Activated CD8-positive, alpha-beta T cell treated with anti-CD3 and anti-CD28 coated beads for 36 hours (primary cell): ENCODE measurements around the gene KRTAP12-3. TPM values are rescaled to one million over a fixed set of nuclear protein-coding genes. Genes with fewer than 3 reads are reported as not detected.
"Not testable (repeated sequence)": the region's sequence is repeated elsewhere in the genome, so short reads cannot be mapped to it uniquely, and the experiment has no call there.

Experiments used
- ATAC-seq: fragments of 200-7000 bp; cut with Tn5 transposase; one replicate; pipeline ENCODE4 v1.10.0; 2021; ENCODE audit warnings: mild to moderate bottlenecking, moderate library complexity
- CTCF ChIA-PET: fragments of 350-600 bp; sonication (Branson Sonifier 250); formaldehyde crosslinking; loops from one replicate; lab custom pipeline; 2021; ENCODE audit warnings: antibody characterized with exemption; lab: Charles Lee
- POLR2A ChIA-PET: fragments of 350-600 bp; sonication (Branson Sonifier 250); formaldehyde crosslinking; loops from one replicate; lab custom pipeline; 2021; ENCODE audit warnings: antibody characterized with exemption; lab: Charles Lee
- DNase-seq: peaks from one replicate; pipeline ENCODE4 v3.0.0-alpha.2; 2020
- H3K27ac Mint-ChIP-seq: one replicate; pipeline ENCODE4 v1.8.0; 2021; ENCODE audit warnings: mild to moderate bottlenecking, mixed read lengths
- H3K27me3 Mint-ChIP-seq: one replicate; pipeline ENCODE4 v1.8.0; 2021; ENCODE audit warnings: mixed read lengths
- H3K36me3 Mint-ChIP-seq: one replicate; pipeline ENCODE4 v1.8.0; 2021; ENCODE audit warnings: low read depth, mixed read lengths
- H3K4me1 Mint-ChIP-seq: one replicate; pipeline ENCODE4 v1.8.0; 2021; ENCODE audit warnings: low read depth, mixed read lengths
- H3K4me3 Mint-ChIP-seq: one replicate; pipeline ENCODE4 v1.8.0; 2021; ENCODE audit warnings: mild to moderate bottlenecking, moderate library complexity, mixed read lengths
- H3K9me3 Mint-ChIP-seq: one replicate; pipeline ENCODE4 v1.8.0; 2021; ENCODE audit warnings: mixed read lengths
- intact Hi-C: fragments of 100-400 bp; cut with micrococcal nuclease; formaldehyde crosslinking; loops from one replicate; pipeline ENCODE4 v1.10.0; 2022
- total RNA-seq, 2 experiments: library from RNA; stranded (reverse); gene quantifications; one replicate each; pipeline ENCODE4 v1.2.3, GENCODE V29; 2021
- TF ChIP-seq, protein P1 (sequence below): fragments of 200-600 bp; IDR thresholded peaks from one replicate; pipeline ENCODE4 v1.8.0; 2022; ENCODE audit warnings: antibody characterized with exemption, mild to moderate bottlenecking

Gene KRTAP12-3
- total RNA-seq, 2 experiments from 2014 or later = not detected

DNA sequence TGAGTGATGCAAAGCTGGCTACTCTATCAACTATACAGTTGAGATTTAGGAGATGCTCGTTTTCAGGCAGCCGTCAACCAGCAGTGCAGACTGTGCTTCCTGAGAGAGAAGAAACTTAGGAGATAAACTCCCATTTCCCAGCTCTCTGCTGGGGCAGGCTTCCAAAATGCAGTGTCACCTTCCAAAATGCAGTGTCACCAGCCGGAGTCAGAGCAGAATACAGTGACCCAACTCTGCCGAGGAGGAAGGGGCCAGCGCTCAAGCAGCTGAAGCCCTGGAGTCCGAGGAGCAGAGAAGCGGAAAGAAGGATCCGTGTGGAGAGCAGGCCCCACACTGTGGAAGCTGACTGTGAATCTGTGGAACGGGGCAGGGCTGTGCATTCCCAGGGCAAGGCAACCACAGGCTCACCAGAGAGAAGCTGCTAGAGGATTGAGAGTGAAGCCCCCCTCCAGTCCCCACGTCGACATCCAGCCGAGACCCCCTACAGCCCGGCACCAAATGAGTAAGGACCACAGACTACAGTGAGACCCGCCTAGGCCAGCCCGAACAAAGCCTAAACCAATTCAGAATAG is 24.9 kb downstream of the KRTAP12-3 start:
- Mint-ChIP-seq H3K27me3 (no peaks in the 10 kb centered on the region), H3K4me1 (peaks cover 8% of the 10 kb centered on the region), H3K36me3 (no peaks in the 10 kb centered on the region), H3K9me3 (no peaks in the 10 kb centered on the region), H3K4me3 (no peak overlapping the region), H3K27ac (no peak overlapping the region)
- no peak for ATAC-seq
- POLR2A ChIA-PET = no interaction called here
- CTCF ChIA-PET = interaction anchor here (1.1 kb wide), 1 partner anchor 36 kb away, joined by 3 read pairs; no protein-coding TSS in a partner anchor
- TF ChIP-seq, protein P1, sequence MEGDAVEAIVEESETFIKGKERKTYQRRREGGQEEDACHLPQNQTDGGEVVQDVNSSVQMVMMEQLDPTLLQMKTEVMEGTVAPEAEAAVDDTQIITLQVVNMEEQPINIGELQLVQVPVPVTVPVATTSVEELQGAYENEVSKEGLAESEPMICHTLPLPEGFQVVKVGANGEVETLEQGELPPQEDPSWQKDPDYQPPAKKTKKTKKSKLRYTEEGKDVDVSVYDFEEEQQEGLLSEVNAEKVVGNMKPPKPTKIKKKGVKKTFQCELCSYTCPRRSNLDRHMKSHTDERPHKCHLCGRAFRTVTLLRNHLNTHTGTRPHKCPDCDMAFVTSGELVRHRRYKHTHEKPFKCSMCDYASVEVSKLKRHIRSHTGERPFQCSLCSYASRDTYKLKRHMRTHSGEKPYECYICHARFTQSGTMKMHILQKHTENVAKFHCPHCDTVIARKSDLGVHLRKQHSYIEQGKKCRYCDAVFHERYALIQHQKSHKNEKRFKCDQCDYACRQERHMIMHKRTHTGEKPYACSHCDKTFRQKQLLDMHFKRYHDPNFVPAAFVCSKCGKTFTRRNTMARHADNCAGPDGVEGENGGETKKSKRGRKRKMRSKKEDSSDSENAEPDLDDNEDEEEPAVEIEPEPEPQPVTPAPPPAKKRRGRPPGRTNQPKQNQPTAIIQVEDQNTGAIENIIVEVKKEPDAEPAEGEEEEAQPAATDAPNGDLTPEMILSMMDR = no peak
- intact Hi-C loops = no loop called here
- no peak for DNase-seq

DNA sequence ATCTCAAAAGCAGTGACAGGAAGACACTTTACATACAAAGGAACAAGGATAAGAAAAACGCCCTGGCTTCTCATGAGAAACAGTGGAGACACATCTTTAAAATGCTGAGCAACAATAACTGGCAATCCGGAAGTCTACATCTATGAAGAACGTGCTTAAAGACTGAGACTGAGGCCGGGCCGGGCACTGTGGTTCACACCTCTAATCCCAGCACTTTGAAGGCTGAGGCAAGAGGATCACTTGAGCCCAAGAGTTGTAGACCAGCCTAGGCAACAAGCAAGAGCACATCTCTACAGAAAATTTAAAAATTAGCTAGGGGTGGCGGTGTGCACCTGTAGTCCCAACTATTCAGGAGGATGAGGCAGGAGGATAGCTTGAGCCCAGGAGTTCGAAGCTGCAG is 26.3 kb downstream of the KRTAP12-3 start:
- Mint-ChIP-seq H3K27me3 (no peaks in the 10 kb centered on the region), H3K9me3 (no peaks in the 10 kb centered on the region), H3K27ac (no peak overlapping the region), H3K36me3 (no peaks in the 10 kb centered on the region), H3K4me3 (no peak overlapping the region), H3K4me1 (peaks cover 8% of the 10 kb centered on the region)
- intact Hi-C loops = no loop called here
- DNase-seq = no peak
- TF ChIP-seq, protein P1 = no peak
- POLR2A ChIA-PET = no interaction called here
- CTCF ChIA-PET = interaction anchor here (1.5 kb wide), 1 partner anchor 13 kb away, joined by 4 read pairs; the partner anchor contains the start of gene KRTAP10-12
- no peak for ATAC-seq

DNA sequence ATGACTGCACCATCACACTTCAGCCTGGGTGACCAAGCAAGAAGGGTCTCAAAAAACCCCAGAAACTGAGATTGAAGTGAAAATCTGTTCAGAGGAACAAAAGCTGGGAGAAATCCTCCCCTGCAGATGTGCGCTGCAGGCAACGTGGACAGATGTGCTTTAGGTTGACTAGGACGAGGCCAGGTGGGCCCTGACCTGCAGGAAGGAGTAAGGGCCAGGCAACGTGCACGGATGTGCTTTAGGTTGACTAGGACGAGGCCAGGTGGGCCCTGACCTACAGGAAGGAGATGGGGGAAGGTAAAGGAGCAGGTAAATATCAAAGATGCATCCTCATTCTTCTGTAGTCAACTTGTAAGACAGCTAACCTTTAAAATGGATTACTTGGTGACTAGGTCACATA is 26.8 kb downstream of the KRTAP12-3 start:
- CTCF ChIA-PET = interaction anchor here (1.5 kb wide), 1 partner anchor 12 kb away, joined by 4 read pairs; the partner anchor contains the start of gene KRTAP10-12
- intact Hi-C loops = no loop called here

DNA sequence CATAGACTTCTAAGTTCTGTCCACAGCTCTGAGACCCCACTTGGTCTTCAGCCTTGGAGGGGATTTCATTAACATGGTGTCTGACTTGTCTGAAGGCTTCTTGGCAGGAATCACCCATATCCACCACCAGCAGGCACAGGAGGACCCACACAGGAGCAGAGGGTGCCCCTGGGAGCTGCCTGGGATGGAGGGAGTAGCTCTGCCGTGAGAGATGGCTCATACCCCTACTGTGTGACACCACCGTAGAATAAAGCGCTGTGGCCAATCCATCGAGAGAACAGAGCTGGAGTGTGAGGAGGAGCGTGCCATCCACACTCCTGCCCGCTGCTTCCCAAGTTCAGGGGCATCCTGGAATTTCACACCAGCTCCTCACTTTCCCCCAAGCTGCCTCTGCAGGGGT is 27.3 kb downstream of the KRTAP12-3 start:
- ATAC-seq, H3K9me3 Mint-ChIP-seq, H3K4me3 Mint-ChIP-seq, H3K36me3 Mint-ChIP-seq, H3K27me3 Mint-ChIP-seq, POLR2A ChIA-PET, DNase-seq, H3K4me1 Mint-ChIP-seq, H3K27ac Mint-ChIP-seq, intact Hi-C loops: not testable (repeated sequence)
- CTCF ChIA-PET = interaction anchor here (1.5 kb wide), 1 partner anchor 12 kb away, joined by 4 read pairs; the partner anchor contains the start of gene KRTAP10-12

More for the DNA sequence above, 26.8 kb downstream of the KRTAP12-3 start:
- Mint-ChIP-seq H3K9me3 (no peaks in the 10 kb centered on the region), H3K27ac (no peak overlapping the region), H3K4me3 (no peak overlapping the region), H3K27me3 (no peaks in the 10 kb centered on the region), H3K4me1 (peaks cover 8% of the 10 kb centered on the region), H3K36me3 (no peaks in the 10 kb centered on the region)
- DNase-seq = no peak
- POLR2A ChIA-PET = no interaction called here
- ATAC-seq = no peak
- TF ChIP-seq, protein P1 = no peak

DNA sequence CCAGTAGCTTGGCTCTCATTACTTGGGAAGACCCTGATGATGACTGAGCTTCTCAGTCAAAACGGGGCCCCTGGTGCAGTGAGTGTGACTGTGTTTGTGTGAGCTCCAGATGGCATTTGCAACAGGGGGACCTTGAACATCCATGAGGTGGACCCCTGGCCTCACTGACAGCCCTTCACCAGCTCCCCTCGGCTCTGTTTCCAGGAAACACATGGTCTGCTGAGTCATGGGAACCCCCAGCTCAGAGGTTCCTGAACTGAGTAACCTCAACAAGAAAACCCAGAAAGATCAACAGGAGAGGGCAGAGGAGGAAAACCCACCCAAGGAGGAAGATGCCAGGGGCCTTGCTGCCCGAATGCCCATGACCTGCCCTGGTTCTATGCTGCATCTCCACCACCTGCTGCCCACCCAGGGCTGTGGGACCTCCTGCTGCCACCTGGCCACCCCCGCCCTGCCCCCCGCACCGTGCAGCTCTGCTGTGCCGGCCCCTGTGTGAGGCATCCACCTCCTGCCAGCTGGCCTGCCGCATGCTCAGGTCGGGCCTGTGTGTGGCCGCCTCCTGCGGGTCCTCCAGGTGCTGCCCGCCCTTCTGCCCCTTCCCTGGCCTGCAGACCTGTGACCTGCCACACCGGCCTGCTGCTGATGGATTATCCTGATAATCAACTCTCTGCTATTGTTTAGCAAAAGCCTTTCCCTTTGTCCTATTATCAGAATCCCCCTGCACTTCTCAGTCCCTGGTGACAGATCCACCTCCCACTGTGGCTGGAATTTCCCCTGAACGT is 28.5 kb downstream of the KRTAP12-3 start:
- Mint-ChIP-seq H3K4me3 (no peak overlapping the region), H3K36me3 (no peaks in the 10 kb centered on the region), H3K4me1 (peaks cover 11% of the 10 kb centered on the region), H3K9me3 (no peaks in the 10 kb centered on the region), H3K27me3 (no peaks in the 10 kb centered on the region), H3K27ac (no peak overlapping the region)
- peak; percentile 49 for DNase-seq
- TF ChIP-seq, protein P1 = no peak
- intact Hi-C loops = no loop called here
- ChIA-PET CTCF (no interaction called here), POLR2A (no interaction called here)
- ATAC-seq = peak; percentile 77
